8988T (cell line): Measurements from ENCODE around the gene ZDHHC14.
A peak's percentile ranks its signal among the peaks of the same experiment; 100 is the strongest.
"Not testable (repeated sequence)": the region's sequence is repeated elsewhere in the genome, so short reads cannot be mapped to it uniquely, and the experiment has no call there.

ENCODE experiments used
- DNase-seq: peaks from one replicate; pipeline ENCODE4 v3.0.0; 2011

ZDHHC14 gene

GRCh38 chr6:157380779-157381561 is at the start of gene ZDHHC14:
Gene ZDHHC14 (plus strand): TSS chr6:157381190.
- peak; percentile 69 for DNase-seq

GRCh38 chr6:157332813-157333212 is 48.2 kb upstream of the ZDHHC14 start:
- no peak for DNase-seq

- DNase-seq = no peak
Measured at GRCh38 chr6:157333537-157333936, 47.5 kb upstream of the ZDHHC14 start.

- no peak for DNase-seq
Measured at GRCh38 chr6:157333956-157334355, 47.0 kb upstream of the ZDHHC14 start.

GRCh38 chr6:157335829-157336228 is 45.2 kb upstream of the ZDHHC14 start:
- DNase-seq = no peak

- DNase-seq = not testable (repeated sequence)
Measured at GRCh38 chr6:157337276-157337675, 43.7 kb upstream of the ZDHHC14 start.

GRCh38 chr6:157337751-157338150 is 43.2 kb upstream of the ZDHHC14 start:
- DNase-seq = no peak

GRCh38 chr6:157339432-157339831 is 41.6 kb upstream of the ZDHHC14 start:
- DNase-seq = no peak

- no peak for DNase-seq
Measured at GRCh38 chr6:157343732-157344131, 37.3 kb upstream of the ZDHHC14 start.

GRCh38 chr6:157346373-157346772 is 34.6 kb upstream of the ZDHHC14 start:
- no peak for DNase-seq

GRCh38 chr6:157358287-157358686 is 22.7 kb upstream of the ZDHHC14 start:
- DNase-seq = no peak

GRCh38 chr6:157361886-157362285 is 19.1 kb upstream of the ZDHHC14 start:
- DNase-seq = no peak

GRCh38 chr6:157364705-157365104 is 16.3 kb upstream of the ZDHHC14 start:
- no peak for DNase-seq

- DNase-seq = no peak
Measured at GRCh38 chr6:157366648-157367047, 14.3 kb upstream of the ZDHHC14 start.

GRCh38 chr6:157368359-157369049 is 12.5 kb upstream of the ZDHHC14 start:
- no peak for DNase-seq

GRCh38 chr6:157370755-157371154 is 10.2 kb upstream of the ZDHHC14 start:
- DNase-seq = no peak

GRCh38 chr6:157372501-157373280 is 8.3 kb upstream of the ZDHHC14 start:
- no peak for DNase-seq

- no peak for DNase-seq
Measured at GRCh38 chr6:157374889-157375443, 6.0 kb upstream of the ZDHHC14 start.

- DNase-seq = no peak
Measured at GRCh38 chr6:157376241-157376640, 4.7 kb upstream of the ZDHHC14 start.

GRCh38 chr6:157376706-157377230 is 4.2 kb upstream of the ZDHHC14 start:
- DNase-seq = no peak

GRCh38 chr6:157379656-157380457 is 1.1 kb upstream of the ZDHHC14 start:
- peak; percentile 56 for DNase-seq

GRCh38 chr6:157380458-157380778 is 572 bp upstream of the ZDHHC14 start:
- DNase-seq = peak; percentile 19
